Stimulated activated effector memory CD8-positive, alpha-beta T cell treated with anti-CD3 and anti-CD28 coated beads, Interleukin-12 subunit alpha, Interleukin-12 subunit beta, amount 100 ng/mL, for 72 hours (primary cell): ENCODE data around the gene PRH2.

Source experiments
- ATAC-seq: fragments of 150-1000 bp; cut with Tn5 transposase; 2 replicates; pipeline ENCODE4 v1.10.0; 2021
- DNase-seq, 2 donors: peaks; one replicate each; pipeline ENCODE4 v3.0.0; 2021 to 2022; ENCODE audit warnings: low spot score in 2 of 2
- H3K27ac Mint-ChIP-seq: one replicate; pipeline ENCODE4 v1.8.0; 2022; ENCODE audit warnings: mild to moderate bottlenecking, mixed read lengths
- H3K36me3 Mint-ChIP-seq: one replicate; pipeline ENCODE4 v1.8.0; 2022; ENCODE audit warnings: mild to moderate bottlenecking, mixed read lengths
- H3K4me1 Mint-ChIP-seq: one replicate; pipeline ENCODE4 v1.8.0; 2022; ENCODE audit warnings: mixed read lengths
- H3K4me3 Mint-ChIP-seq: one replicate; pipeline ENCODE4 v1.8.0; 2022; ENCODE audit warnings: mild to moderate bottlenecking, mixed read lengths
- H3K9me3 Mint-ChIP-seq: one replicate; pipeline ENCODE4 v1.8.0; 2022; ENCODE audit warnings: mixed read lengths

Gene PRH2

DNA sequence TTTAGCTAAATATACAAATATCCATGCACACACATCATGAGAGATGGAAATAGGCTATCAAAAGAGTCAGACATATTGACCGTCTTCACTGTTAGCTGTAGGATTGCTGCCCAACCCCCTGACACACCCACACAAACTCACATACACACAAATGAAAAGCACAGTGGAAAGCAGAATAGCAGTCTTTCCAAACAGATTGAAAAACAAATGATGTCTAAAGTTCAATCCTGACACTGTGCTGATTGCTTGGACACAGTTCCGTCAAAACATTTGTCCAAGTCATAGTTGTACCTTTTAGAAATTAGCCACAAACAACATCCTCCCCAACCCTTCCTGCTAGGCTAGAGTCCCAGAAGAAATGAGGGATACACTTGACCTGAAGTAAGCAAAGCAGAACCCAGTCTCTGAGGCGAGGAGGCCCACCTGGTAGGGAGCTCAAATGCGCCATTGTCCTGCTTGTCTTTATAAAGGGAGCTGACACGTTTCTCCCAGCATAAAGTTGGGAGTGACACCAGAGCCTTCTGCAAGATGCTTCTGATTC lies at the start of gene PRH2:
PRH2 (plus strand) TSS at position 491 of the 541 bp plus-strand sequence; CDS start at position 529, 38 bp downstream.
- H3K4me3 Mint-ChIP-seq: no peak within 1 kb of the TSS

DNA sequence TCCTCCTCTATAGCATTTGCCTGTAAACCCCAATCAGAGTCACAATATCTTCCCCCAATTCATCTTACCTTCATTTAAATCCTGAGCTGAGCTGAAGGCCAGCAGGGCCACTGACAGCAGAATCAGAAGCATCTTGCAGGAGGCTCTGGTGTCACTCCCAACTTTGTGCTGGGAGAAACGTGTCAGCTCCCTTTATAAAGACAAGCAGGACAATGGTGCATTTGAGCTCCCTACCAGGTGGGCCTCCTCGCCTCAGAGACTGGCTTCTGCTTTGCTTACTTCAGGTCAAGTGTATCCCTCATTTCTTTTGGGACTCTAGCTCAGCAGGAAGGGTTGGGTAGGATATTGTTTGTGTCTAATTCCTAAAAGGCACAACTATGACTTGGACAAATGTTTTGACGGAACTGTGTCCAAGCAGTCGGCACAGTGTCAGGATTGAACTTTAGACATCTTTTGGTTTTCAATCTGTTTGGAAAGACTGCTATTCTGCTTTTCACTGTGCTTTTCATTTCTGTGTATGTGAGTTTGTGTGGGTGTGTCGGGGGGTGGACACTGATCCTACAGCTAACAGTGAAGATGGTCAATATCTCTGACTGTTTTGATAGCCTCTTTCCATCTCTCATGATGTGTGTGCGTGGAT lies 44.8 kb upstream of the PRH2 start, which contains the start of gene PRH1:
PRH1 (minus strand) TSS at position 170 of the 640 bp plus-strand sequence; CDS start at position 132, 38 bp downstream.
- Mint-ChIP-seq H3K27ac (no peak within 1 kb of the TSS), H3K9me3 (no peaks in the 10 kb centered on the region), H3K4me3 (no peak within 1 kb of the TSS), H3K4me1 (no peaks in the 10 kb centered on the region), H3K36me3 (no peaks in the 10 kb centered on the region)
- ATAC-seq (no peak), DNase-seq (no peak)

More for the DNA sequence above, at the start of gene PRH2:
- Mint-ChIP-seq H3K4me1 (no peaks in the 10 kb centered on the region), H3K27ac (no peak within 1 kb of the TSS), H3K9me3 (no peaks in the 10 kb centered on the region), H3K36me3 (no peaks in the 10 kb centered on the region)
- ATAC-seq: no peak
- DNase-seq: no peak

GRCh38 chr12:10889226-10889625 lies 39.8 kb upstream of the PRH2 start:
- ATAC-seq (no peak), DNase-seq (no peak)
- no peak overlapping the region for H3K27ac Mint-ChIP-seq
- H3K4me1 Mint-ChIP-seq: no peaks in the 10 kb centered on the region
- H3K36me3 Mint-ChIP-seq: no peaks in the 10 kb centered on the region
- no peaks in the 10 kb centered on the region for H3K9me3 Mint-ChIP-seq
- H3K4me3 Mint-ChIP-seq: no peak overlapping the region

DNA sequence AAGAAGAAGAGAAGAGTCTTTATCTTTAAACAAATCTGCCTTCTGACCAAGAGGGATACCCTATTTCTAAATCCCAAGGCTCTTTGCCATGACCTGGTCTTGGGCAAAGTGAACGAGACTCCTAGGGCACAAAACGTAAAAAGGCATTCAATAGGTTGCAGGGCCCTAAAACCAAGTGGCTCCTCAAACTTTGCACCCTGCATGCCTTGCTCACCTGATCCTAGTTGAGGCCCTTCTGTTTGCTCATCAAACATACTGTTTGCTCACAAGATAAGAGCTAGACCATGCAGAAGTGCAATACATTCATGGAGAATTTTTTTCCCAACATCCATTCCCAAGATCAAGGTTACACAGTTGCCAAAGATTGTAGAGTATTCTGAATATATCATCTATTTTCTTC lies 37.1 kb upstream of the PRH2 start:
- no peaks in the 10 kb centered on the region for H3K9me3 Mint-ChIP-seq
- DNase-seq (no peak), ATAC-seq (no peak)
- no peaks in the 10 kb centered on the region for H3K4me1 Mint-ChIP-seq
- no peak overlapping the region for H3K27ac Mint-ChIP-seq
- no peaks in the 10 kb centered on the region for H3K36me3 Mint-ChIP-seq
- no peak overlapping the region for H3K4me3 Mint-ChIP-seq

DNA sequence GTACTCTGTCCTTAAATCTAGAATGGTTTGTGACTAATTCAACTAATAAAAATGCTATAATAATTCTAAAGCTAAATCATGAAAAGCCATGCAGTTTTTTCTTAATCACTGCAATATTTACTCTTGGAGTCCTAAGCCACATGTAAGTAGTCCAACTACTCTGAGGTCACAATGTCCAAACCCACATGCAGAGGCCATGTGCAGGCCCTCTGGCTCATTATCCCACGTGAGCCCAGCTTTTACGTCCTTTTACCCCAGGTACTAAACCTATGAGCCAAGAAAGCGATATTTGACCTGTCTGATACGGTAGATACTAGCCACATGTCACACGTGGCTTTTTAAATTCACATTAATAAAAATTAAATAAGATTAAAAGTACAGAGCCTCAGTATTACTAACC lies 32.2 kb upstream of the PRH2 start:
- no peak overlapping the region for H3K27ac Mint-ChIP-seq
- H3K4me3 Mint-ChIP-seq: no peak overlapping the region
- DNase-seq: no peak
- peaks cover 2% of the 10 kb centered on the region for H3K9me3 Mint-ChIP-seq
- H3K4me1 Mint-ChIP-seq: no peaks in the 10 kb centered on the region
- H3K36me3 Mint-ChIP-seq: no peaks in the 10 kb centered on the region
- ATAC-seq: no peak

- H3K4me1 Mint-ChIP-seq: no peaks in the 10 kb centered on the region
- ATAC-seq: no peak
Observed at GRCh38 chr12:10900530-10900929, 28.5 kb upstream of the PRH2 start.

DNA sequence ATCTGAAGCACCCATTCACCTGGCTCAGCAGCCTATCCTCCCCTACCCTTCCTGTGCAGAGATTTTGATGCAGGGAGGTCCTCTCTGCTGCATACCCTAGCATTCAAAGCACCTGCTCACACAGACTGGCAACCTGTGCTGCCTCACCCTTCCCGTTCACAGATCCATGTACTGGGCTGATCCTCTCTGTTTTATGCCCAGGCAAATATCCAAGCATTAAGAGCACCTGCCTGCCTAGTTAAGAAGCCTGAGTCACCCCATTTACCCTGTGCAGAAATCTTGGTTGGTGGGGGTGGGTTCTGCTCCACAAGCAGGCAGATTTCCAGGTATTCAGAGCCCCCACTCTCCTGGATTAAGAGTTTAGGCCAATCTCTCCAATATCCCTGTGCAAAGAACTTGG lies 28.1 kb upstream of the PRH2 start:
- no peak for DNase-seq
- Mint-ChIP-seq H3K36me3 (no peaks in the 10 kb centered on the region), H3K27ac (no peak overlapping the region), H3K4me1 (no peaks in the 10 kb centered on the region), H3K4me3 (no peak overlapping the region), H3K9me3 (peaks cover 16% of the 10 kb centered on the region)
- ATAC-seq: no peak

More at GRCh38 chr12:10900530-10900929, 28.5 kb upstream of the PRH2 start:
- no peak for DNase-seq
- Mint-ChIP-seq H3K36me3 (no peaks in the 10 kb centered on the region), H3K9me3 (peaks cover 16% of the 10 kb centered on the region), H3K27ac (no peak overlapping the region), H3K4me3 (no peak overlapping the region)

- H3K9me3 Mint-ChIP-seq: peaks cover 16% of the 10 kb centered on the region
- H3K4me3 Mint-ChIP-seq: no peak overlapping the region
- no peak overlapping the region for H3K27ac Mint-ChIP-seq
- no peaks in the 10 kb centered on the region for H3K36me3 Mint-ChIP-seq
- no peaks in the 10 kb centered on the region for H3K4me1 Mint-ChIP-seq
- no peak for ATAC-seq
- DNase-seq: no peak
Observed at GRCh38 chr12:10901427-10901826, 27.6 kb upstream of the PRH2 start.

GRCh38 chr12:10904686-10905085 lies 24.4 kb upstream of the PRH2 start:
- Mint-ChIP-seq H3K4me3 (no peak overlapping the region), H3K36me3 (no peaks in the 10 kb centered on the region), H3K9me3 (peaks cover 13% of the 10 kb centered on the region), H3K4me1 (no peaks in the 10 kb centered on the region), H3K27ac (no peak overlapping the region)
- no peak for ATAC-seq
- DNase-seq: no peak

DNA sequence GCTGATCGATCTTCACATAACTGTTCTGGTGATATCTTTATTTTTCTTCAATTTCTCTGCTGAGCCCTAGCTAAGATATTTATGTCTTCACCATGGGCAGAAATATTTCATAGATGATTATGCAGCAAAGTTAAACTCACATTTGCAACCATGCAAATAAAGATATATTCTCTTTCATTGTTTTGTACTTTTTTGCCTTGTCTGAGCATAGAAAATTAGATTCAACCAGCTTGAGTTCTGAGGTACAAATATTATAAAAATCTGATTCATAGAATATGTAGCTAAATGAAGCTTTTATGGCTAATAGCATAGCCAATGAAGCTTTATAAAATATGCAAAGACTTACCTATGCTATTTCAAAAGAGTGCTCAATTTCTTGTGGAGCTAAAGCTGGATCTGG lies 19.6 kb upstream of the PRH2 start, which contains the start of gene TAS2R13:
TAS2R13 (minus strand) TSS at position 101 of the 400 bp plus-strand sequence. CDS start 264 bp downstream, outside the sequence.
- DNase-seq (no peak), ATAC-seq (no peak)
- H3K9me3 Mint-ChIP-seq: peaks cover 8% of the 10 kb centered on the region
- H3K4me1 Mint-ChIP-seq: no peaks in the 10 kb centered on the region
- H3K27ac Mint-ChIP-seq: no peak within 1 kb of the TSS
- no peak within 1 kb of the TSS for H3K4me3 Mint-ChIP-seq
- peaks cover 7% of the 10 kb centered on the region for H3K36me3 Mint-ChIP-seq

DNA sequence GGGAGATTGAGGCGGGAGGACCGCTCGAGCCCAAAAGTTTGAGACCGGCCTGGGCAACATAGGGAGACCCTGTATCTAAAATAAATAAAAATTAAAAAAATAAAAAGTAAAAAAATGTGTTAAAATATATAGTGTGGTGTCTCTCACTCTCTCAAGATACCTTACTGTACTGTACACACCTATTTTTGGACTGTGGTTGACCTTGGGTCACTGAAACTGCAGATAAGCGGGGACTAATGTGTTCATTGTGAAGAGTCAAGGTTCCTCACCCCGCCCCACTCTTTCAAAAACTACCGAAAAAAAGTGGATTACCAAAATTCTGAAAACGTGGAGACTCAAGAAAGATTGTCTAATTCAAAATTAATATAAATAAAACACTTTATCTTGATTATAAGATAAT lies 18.7 kb upstream of the PRH2 start:
- H3K27ac Mint-ChIP-seq: no peak overlapping the region
- H3K4me3 Mint-ChIP-seq: no peak overlapping the region
- no peaks in the 10 kb centered on the region for H3K4me1 Mint-ChIP-seq
- H3K9me3 Mint-ChIP-seq: no peaks in the 10 kb centered on the region
- peaks cover 7% of the 10 kb centered on the region for H3K36me3 Mint-ChIP-seq
- ATAC-seq: no peak
- DNase-seq: no peak

DNA sequence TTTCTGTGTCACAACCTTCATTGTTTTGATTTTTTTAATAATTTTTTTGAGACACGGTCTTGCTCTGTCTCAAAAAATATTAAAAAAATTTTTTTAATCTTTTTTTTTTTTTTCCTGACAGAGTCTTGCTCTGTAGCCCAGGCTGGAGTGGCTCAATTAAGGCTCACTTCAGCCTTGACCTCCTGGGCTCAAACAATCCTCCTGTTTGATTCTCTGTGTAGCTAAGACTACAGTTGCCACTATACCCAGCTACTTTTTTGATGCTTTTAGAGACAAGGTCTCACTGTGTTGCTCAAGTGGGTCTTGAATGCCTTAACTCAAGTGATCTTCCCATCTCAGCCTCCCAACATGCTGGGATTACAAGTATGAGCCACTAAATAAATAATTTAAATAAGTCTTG lies 9.2 kb upstream of the PRH2 start:
- no peaks in the 10 kb centered on the region for H3K4me1 Mint-ChIP-seq
- no peak overlapping the region for H3K27ac Mint-ChIP-seq
- no peak overlapping the region for H3K4me3 Mint-ChIP-seq
- H3K9me3 Mint-ChIP-seq: no peaks in the 10 kb centered on the region
- H3K36me3 Mint-ChIP-seq: no peaks in the 10 kb centered on the region
- DNase-seq: no peak
- ATAC-seq: no peak

DNA sequence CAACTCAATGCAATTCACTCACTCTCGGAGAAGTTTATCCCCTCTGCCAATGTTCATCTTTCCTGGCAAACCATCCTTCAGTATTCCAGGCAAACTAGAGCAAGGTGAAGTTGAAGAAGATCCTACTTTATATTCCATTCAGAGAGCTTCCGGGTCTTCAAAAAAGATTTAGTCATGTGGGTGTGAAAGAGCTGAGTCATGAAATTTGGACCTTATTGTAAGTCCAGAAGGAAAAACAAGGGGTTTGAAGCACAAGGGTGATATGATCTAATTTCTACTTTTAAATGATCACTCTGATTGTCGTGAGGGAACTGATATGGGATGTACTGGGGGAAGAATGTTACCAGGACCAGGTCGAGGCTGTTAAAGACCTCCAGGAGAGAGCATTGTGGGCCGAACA lies 2.8 kb upstream of the PRH2 start:
- Mint-ChIP-seq H3K27ac (no peak overlapping the region), H3K36me3 (no peaks in the 10 kb centered on the region), H3K9me3 (no peaks in the 10 kb centered on the region), H3K4me3 (no peak overlapping the region), H3K4me1 (no peaks in the 10 kb centered on the region)
- DNase-seq (no peak), ATAC-seq (no peak)

DNA sequence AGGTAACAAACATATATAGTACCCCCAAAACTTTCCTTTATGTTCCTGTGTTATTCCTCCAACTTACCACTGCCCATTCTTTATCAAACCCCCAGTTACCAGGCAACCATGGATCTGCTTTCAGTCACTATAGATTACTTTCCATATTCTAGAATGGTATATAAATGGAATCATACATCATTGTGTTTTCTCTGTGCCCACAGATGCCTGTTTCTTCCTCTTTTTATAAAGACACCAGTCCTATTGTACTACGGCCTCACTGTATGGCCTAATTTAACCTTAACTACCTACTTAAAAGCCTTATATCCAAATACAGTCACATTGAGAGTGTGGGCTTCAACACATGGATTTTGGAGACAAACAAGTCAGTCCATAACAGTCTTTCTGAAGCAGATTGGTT lies 7.5 kb downstream of the PRH2 start:
- ATAC-seq: no peak
- H3K4me1 Mint-ChIP-seq: no peaks in the 10 kb centered on the region
- H3K9me3 Mint-ChIP-seq: no peaks in the 10 kb centered on the region
- H3K36me3 Mint-ChIP-seq: no peaks in the 10 kb centered on the region
- DNase-seq: no peak
- no peak overlapping the region for H3K27ac Mint-ChIP-seq
- no peak overlapping the region for H3K4me3 Mint-ChIP-seq

GRCh38 chr12:10939163-10939562 lies 10.1 kb downstream of the PRH2 start, which contains the start of gene TAS2R14:
Gene TAS2R14 (minus strand): TSS chr12:10939263. CDS start chr12:10939207, 56 bp downstream.
- Mint-ChIP-seq H3K4me1 (peaks cover 7% of the 10 kb centered on the region), H3K36me3 (no peaks in the 10 kb centered on the region), H3K27ac (no peak within 1 kb of the TSS), H3K9me3 (no peaks in the 10 kb centered on the region), H3K4me3 (no peak within 1 kb of the TSS)
- ATAC-seq (no peak), DNase-seq (no peak)

- peaks cover 7% of the 10 kb centered on the region for H3K4me1 Mint-ChIP-seq
- DNase-seq: no peak
- ATAC-seq: no peak
- no peak overlapping the region for H3K27ac Mint-ChIP-seq
- no peak overlapping the region for H3K4me3 Mint-ChIP-seq
- peaks cover 3% of the 10 kb centered on the region for H3K9me3 Mint-ChIP-seq
- no peaks in the 10 kb centered on the region for H3K36me3 Mint-ChIP-seq
Observed at GRCh38 chr12:10940389-10940788, 11.4 kb downstream of the PRH2 start.
